Testis (tissue), 3 donors: ENCODE results near the gene EXOC2. TPM values are rescaled to one million over a fixed set of nuclear protein-coding genes. Genes with fewer than 3 reads are reported as not detected.

Experiments
- DNase-seq: peaks from one replicate; pipeline ENCODE4 v3.0.0-alpha.2; 2019
- H3K27ac ChIP-seq, 2 donors: fragments of 200-600 bp; sonication (generic); one replicate each; pipeline ENCODE4 v1.5.1; 2019
- H3K27me3 ChIP-seq: fragments of 200-600 bp; sonication (generic); one replicate; pipeline ENCODE4 v1.5.1; 2019
- H3K36me3 ChIP-seq: fragments of 200-600 bp; sonication (generic); one replicate; pipeline ENCODE4 v1.5.1; 2017; ENCODE audit warnings: low read depth; ENCODE audit errors: missing control alignments
- H3K4me1 ChIP-seq: fragments of 200-600 bp; sonication (generic); one replicate; pipeline ENCODE4 v1.5.1; 2019
- H3K4me3 ChIP-seq, 2 donors: fragments of 200-600 bp; sonication (generic); one replicate each; pipeline ENCODE4 v1.5.1; 2017 to 2019
- H3K9me3 ChIP-seq: fragments of 200-600 bp; sonication (generic); one replicate; pipeline ENCODE4 v1.5.1; 2017
- CTCF ChIP-seq, 3 experiments: fragments of 450-650 bp in 2 of 3; fragments of 200-600 bp in 1 of 3; sonication (generic) in 1 of 3; IDR thresholded peaks; one replicate each; pipeline ENCODE4 v1.5.1; 2016 to 2019; ENCODE audit warnings: antibody characterized with exemption in 3 of 3, mild to moderate bottlenecking in 2 of 3, moderate library complexity in 1 of 3
- POLR2A ChIP-seq: fragments of 450-650 bp; IDR thresholded peaks from one replicate; pipeline ENCODE4 v1.6.1; 2017; ENCODE audit warnings: antibody characterized with exemption, mild to moderate bottlenecking, moderate library complexity
- WGBS, 2 donors: methylation state at CpG; one replicate each; pipeline ENCODE4 v1.1.5; 2018; 5-methylcytosine and 5-hydroxymethylcytosine counted together
- intact Hi-C: fragments of 100-400 bp; cut with DNase I; formaldehyde crosslinking; loops from one replicate; pipeline ENCODE4 v1.15.1; 2023; ENCODE audit warnings: low total_unique reads
- polyA plus RNA-seq: library from polyadenylated mRNA; stranded (reverse); fragments of 350-450 nt; fragmentation: Illumina TruSeq; extraction: RNeasy Lipid Tissue Mini Kit (QIAGEN cat#74804); gene quantifications from one replicate; pipeline ENCODE4 v1.2.3, GENCODE V29; 2014; ENCODE audit warnings: low read depth, low replicate concordance; ENCODE audit not compliant: insufficient read depth
- total RNA-seq, 2 donors: library from RNA; depleted of rRNA; stranded (reverse); fragments of >200 nt; gene quantifications; one replicate each; pipeline ENCODE4 v1.2.3, GENCODE V29; 2016

EXOC2 gene
- total and polyA plus RNA-seq, 3 donors from 2014 or later = 32.8 to 51.0 (median 44.3) TPM

DNA sequence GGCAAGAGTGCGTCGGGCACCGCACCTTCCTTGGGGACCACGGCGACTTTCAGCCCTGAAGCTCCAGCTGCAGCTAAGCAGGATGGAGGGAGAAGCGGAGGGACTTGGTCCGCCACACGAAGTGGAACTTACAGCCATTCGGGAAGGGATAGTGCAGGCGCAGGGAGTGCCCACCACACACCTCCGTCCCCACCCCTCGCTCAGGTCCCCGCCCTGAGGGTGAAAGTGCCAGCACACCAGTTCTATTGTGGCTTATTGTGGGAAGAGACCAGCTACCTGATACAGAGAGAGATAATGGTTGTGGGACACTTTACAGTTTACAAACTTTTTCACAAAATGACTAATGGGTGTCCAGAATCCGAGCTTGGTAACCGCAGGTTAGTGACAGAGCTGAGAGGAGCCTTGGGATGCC is 225.3 kb downstream of the EXOC2 start:
- H3K4me1 ChIP-seq = no peaks in the 10 kb centered on the region
- no peak overlapping the region for H3K4me3 ChIP-seq
- 88% methylated on average over 12 to 15 of the region's 15 CpGs for WGBS, 2 donors
- H3K27me3 ChIP-seq = no peaks in the 10 kb centered on the region
- TF ChIP-seq POLR2A = no peak
- intact Hi-C loops = no loop called here
- H3K9me3 ChIP-seq = no peaks in the 10 kb centered on the region
- no peak for DNase-seq
- H3K36me3 ChIP-seq = no peaks in the 10 kb centered on the region
- H3K27ac ChIP-seq = no peak overlapping the region

DNA sequence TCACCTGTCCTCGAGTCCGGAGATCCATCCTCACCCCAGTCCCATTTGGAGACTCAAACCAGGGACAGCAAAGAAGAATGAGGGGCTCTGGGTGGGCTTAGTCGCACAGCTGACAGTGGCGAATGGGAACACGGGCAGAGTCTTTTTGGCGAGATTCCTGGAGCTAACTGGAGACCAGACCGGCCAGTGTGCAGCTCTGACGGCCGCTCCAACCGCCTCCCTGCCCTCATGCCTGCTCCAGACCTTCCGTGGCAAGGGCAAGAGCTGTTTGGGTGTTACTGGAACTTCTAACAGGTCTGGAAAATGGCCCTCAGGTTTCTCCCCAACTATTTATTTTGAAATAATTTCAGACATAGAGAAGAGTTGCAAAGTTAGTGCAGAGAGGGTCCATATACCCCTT is 225.8 kb downstream of the EXOC2 start:
- 87 to 92% methylated on average over 11 of the region's 11 CpGs for WGBS, 2 donors
- Histone ChIP-seq H3K9me3 (no peaks in the 10 kb centered on the region), H3K27me3 (no peaks in the 10 kb centered on the region), H3K36me3 (no peaks in the 10 kb centered on the region), H3K27ac (no peak overlapping the region), H3K4me1 (no peaks in the 10 kb centered on the region), H3K4me3 (no peak overlapping the region)
- DNase-seq = no peak
- TF ChIP-seq CTCF (IDR thresholded peaks at IDR 0.05) (no peak), POLR2A (no peak)
- intact Hi-C loops = no loop called here

GRCh38 chr6:466564-466963 is 226.4 kb downstream of the EXOC2 start:
- TF ChIP-seq POLR2A = no peak
- TF ChIP-seq CTCF (IDR thresholded peaks at IDR 0.05) = no peak
- intact Hi-C loops = no loop called here
- 88 to 89% methylated on average over 18 of the region's 18 CpGs for WGBS, 2 donors

GRCh38 chr6:465531-466348 is 227.2 kb downstream of the EXOC2 start:
- TF ChIP-seq POLR2A (no peak), CTCF (IDR thresholded peaks at IDR 0.05) (no peak)
- H3K36me3 ChIP-seq = no peaks in the 10 kb centered on the region
- no peaks in the 10 kb centered on the region for H3K4me1 ChIP-seq
- no peaks in the 10 kb centered on the region for H3K9me3 ChIP-seq
- 83 to 87% methylated on average over 19 to 20 of the region's 20 CpGs for WGBS, 2 donors
- H3K27ac ChIP-seq = no peak overlapping the region
- no peak overlapping the region for H3K4me3 ChIP-seq
- intact Hi-C loops = no loop called here
- DNase-seq = no peak
- no peaks in the 10 kb centered on the region for H3K27me3 ChIP-seq

More at GRCh38 chr6:466564-466963, 226.4 kb downstream of the EXOC2 start:
- Histone ChIP-seq H3K9me3 (no peaks in the 10 kb centered on the region), H3K4me1 (no peaks in the 10 kb centered on the region), H3K36me3 (no peaks in the 10 kb centered on the region), H3K4me3 (no peak overlapping the region), H3K27me3 (no peaks in the 10 kb centered on the region), H3K27ac (no peak overlapping the region)
- no peak for DNase-seq

- H3K4me1 ChIP-seq = peaks cover 18% of the 10 kb centered on the region
- H3K9me3 ChIP-seq = no peaks in the 10 kb centered on the region
- H3K4me3 ChIP-seq = no peak overlapping the region
- intact Hi-C loops = no loop called here
- H3K27ac ChIP-seq = no peak overlapping the region
- WGBS, 2 donors = 79 to 93% methylated on average over 4 of the region's 4 CpGs
- DNase-seq = no peak
- H3K36me3 ChIP-seq = no peaks in the 10 kb centered on the region
- no peak for TF ChIP-seq POLR2A
- no peak for TF ChIP-seq CTCF (IDR thresholded peaks at IDR 0.05)
- H3K27me3 ChIP-seq = no peaks in the 10 kb centered on the region
Observed at GRCh38 chr6:456887-457286, 236.1 kb downstream of the EXOC2 start.
